K562 (cell line): ENCODE measurements around the gene TRAK1. TPM values are rescaled to one million over a fixed set of nuclear protein-coding genes. Genes with fewer than 3 reads are reported as not detected.
A peak's percentile ranks its signal among the peaks of the same experiment; 100 is the strongest.

ENCODE experiments used
- ATAC-seq: fragments of 200-7000 bp; cut with Tn5 transposase; 3 replicates; pipeline ENCODE4 v1.9.1; 2020; ENCODE audit warnings: moderate library complexity
- BruUV-seq: library from RNA; stranded (reverse); fragments of 400-500 nt; replicated peaks from 2 replicates; lab custom pipeline; 2021; lab: Mats Ljungman, UMichigan
- CTCF ChIA-PET: fragments of 300-600 bp; formaldehyde crosslinking; extraction: SDS; loops from one replicate; lab custom pipeline; 2021; ENCODE audit warnings: low intra/inter-chr PET ratio; lab: Yijun Ruan, JAX
- POLR2A ChIA-PET: fragments of 300-600, 350-650 bp; sonication (Branson Sonifier 250); formaldehyde crosslinking; extraction: SDS; loops from one replicate; lab custom pipeline; 2021; ENCODE audit warnings: antibody characterized with exemption, inconsistent platforms; lab: Yijun Ruan, JAX
- DNase-seq, 4 experiments: peaks; one replicate each; pipeline versions ENCODE4 v3.0.0 to v3.0.0-alpha.2; 2011 to 2018; ENCODE audit warnings: low spot score in 3 of 4, mixed read lengths in 3 of 4; ENCODE audit errors: extremely low read depth in 1 of 4
- FAIRE-seq: peaks from 2 replicates; lab custom pipeline; 2011; peaks lifted over from hg19 to GRCh38; lab: Jason Lieb, UNC
- H2AFZ ChIP-seq: 2 replicates; pipeline ENCODE4 v1.6.0; 2011; ENCODE audit warnings: low read depth, low read length, control low read depth, inconsistent platforms
- H3K27ac ChIP-seq: fragments of 200-600 bp; 3 replicates; pipeline ENCODE4 v1.8.0; 2011; ENCODE audit warnings: low read depth, mild to moderate bottlenecking, control low read depth, inconsistent platforms, low read length, moderate library complexity, mixed read lengths; ENCODE audit errors: extremely low read depth
- H3K27me3 ChIP-seq, 2 experiments: fragments of 300-600 bp in 1 of 2; 2 replicates in 1 of 2; 3 replicates in 1 of 2; pipeline versions ENCODE4 v1.6.0 to v1.8.0; 2011; ENCODE audit warnings: inconsistent platforms in 2 of 2, low read length in 2 of 2, mild to moderate bottlenecking in 1 of 2, mixed read lengths in 1 of 2, moderate library complexity in 1 of 2; ENCODE audit not compliant: control insufficient read depth in 2 of 2, insufficient read depth in 2 of 2
- H3K36me3 ChIP-seq: fragments of 300-600 bp; 3 replicates; pipeline ENCODE4 v1.8.0; 2011; ENCODE audit warnings: mild to moderate bottlenecking, low read length, inconsistent platforms; ENCODE audit not compliant: control insufficient read depth, insufficient read depth
- H3K4me1 ChIP-seq, 2 experiments: fragments of 200-600 bp in 1 of 2; replicated peaks in 1 of 2; 2 replicates in 1 of 2; 3 replicates in 1 of 2; pipeline versions ENCODE4 v1.5.1 to v1.8.0; 2011; ENCODE audit warnings: inconsistent platforms in 2 of 2, low read length in 2 of 2, mild to moderate bottlenecking in 1 of 2, mixed read lengths in 1 of 2, moderate library complexity in 1 of 2; ENCODE audit not compliant: control insufficient read depth in 2 of 2, insufficient read depth in 2 of 2
- H3K4me2 ChIP-seq: 2 replicates; pipeline ENCODE4 v1.6.1; 2011; ENCODE audit warnings: low read length, control low read depth, inconsistent platforms, mixed read lengths; ENCODE audit not compliant: insufficient read depth
- H3K4me3 ChIP-seq: fragments of 200-600 bp; sonication (generic), shearing (Covaris generic); 2 replicates; pipeline ENCODE4 v1.5.1; 2016; ENCODE audit warnings: control low read depth, inconsistent platforms
- H3K79me2 ChIP-seq: fragments of 200-600 bp; 3 replicates; pipeline ENCODE4 v1.8.0; 2011; ENCODE audit warnings: low read length, inconsistent platforms; ENCODE audit not compliant: control insufficient read depth, insufficient read depth
- H3K9ac ChIP-seq, 2 experiments: 2 replicates each; pipeline versions ENCODE4 v1.6.0 to v1.6.1; 2011; ENCODE audit warnings: low read depth in 2 of 2, low read length in 2 of 2, control low read depth in 1 of 2, inconsistent platforms in 1 of 2, mild to moderate bottlenecking in 1 of 2, mixed read lengths in 1 of 2; ENCODE audit not compliant: insufficient read depth in 1 of 2
- H3K9me1 ChIP-seq: one replicate; pipeline ENCODE4 v1.6.0; 2011; ENCODE audit warnings: inconsistent platforms, mild to moderate bottlenecking, low read length, moderate library complexity; ENCODE audit not compliant: control insufficient read depth, insufficient read depth
- H3K9me3 ChIP-seq: replicated peaks from 2 replicates; pipeline ENCODE4 v1.5.1; 2011; ENCODE audit warnings: low read depth, low read length, inconsistent platforms; ENCODE audit not compliant: control insufficient read depth, insufficient read depth
- H4K20me1 ChIP-seq: replicated peaks from 2 replicates; pipeline ENCODE4 v1.6.1; 2011; ENCODE audit warnings: low read length, inconsistent platforms, mixed read lengths; ENCODE audit not compliant: control insufficient read depth, insufficient read depth
- KLF16 ChIP-seq: IDR thresholded peaks from 2 replicates; pipeline ENCODE4 v1.6.1; 2016; ENCODE audit warnings: antibody characterized with exemption
- STAG1 ChIP-seq: sonication (generic); formaldehyde crosslinking; IDR thresholded peaks from 2 replicates; pipeline ENCODE4 v1.5.0; 2020; ENCODE audit warnings: missing genetic modification reagents, borderline replicate concordance
- ZNF263 ChIP-seq: sonication (generic); formaldehyde crosslinking; IDR thresholded peaks from 2 replicates; pipeline ENCODE4 v1.8.0; 2022; ENCODE audit warnings: mild to moderate bottlenecking, missing genetic modification reagents, borderline replicate concordance
- ZNF282 ChIP-seq: sonication (generic); formaldehyde crosslinking; IDR thresholded peaks from 2 replicates; pipeline ENCODE4 v1.8.1; 2023; ENCODE audit warnings: missing genetic modification reagents
- ZNF707 ChIP-seq: fragments of 250-450 bp; sonication (Bioruptor Pico); conservative IDR thresholded peaks from 2 replicates; pipeline ENCODE4 v1.8.0; 2022; ENCODE audit warnings: inconsistent platforms, mild to moderate bottlenecking, moderate library complexity
- WGBS: fragments of 100-300 bp; shearing (Covaris generic); methylation state at CpG from one replicate; pipeline ENCODE4 v1.1.6; 2016; ENCODE audit warnings: low coverage, mixed read lengths; ENCODE audit not compliant: insufficient coverage; ENCODE audit errors: missing lambda C conversion rate; 5-methylcytosine and 5-hydroxymethylcytosine counted together
- in situ Hi-C: fragments of 300-500 bp; cut with MboI; formaldehyde crosslinking; loops from 4 replicates; pipeline ENCODE4 v1.15.0; 2018; ENCODE audit warnings: inconsistent platforms, mixed read lengths
- intact Hi-C: fragments of 100-400 bp; cut with micrococcal nuclease; formaldehyde crosslinking; loops from 2 replicates; pipeline ENCODE4 v1.14.2; 2022
- polyA plus RNA-seq, 8 experiments: library from polyadenylated mRNA; depleted of rRNA in 4 of 8; stranded (reverse) in 5 of 8; unstranded in 3 of 8; fragments of >200 nt; fragmentation: Nextera tagmentation in 2 of 8; fragmentation: Illumina TruSeq in 1 of 8; extraction: Ambion mirVana in 2 of 8; extraction: Trizol in 1 of 8; gene quantifications; 2 replicates each; pipeline versions ENCODE4 v1.2.1 to v1.2.3, GENCODE V29; 2011 to 2014; ENCODE audit warnings: inconsistent platforms in 1 of 8, missing spikeins in 1 of 8
- total RNA-seq, 7 experiments: library from RNA; depleted of rRNA in 6 of 7; stranded (reverse); fragments of >200 nt in 6 of 7; fragmentation: Illumina TruSeq in 2 of 7; extraction: Trizol in 2 of 7; gene quantifications; 2 replicates each; pipeline versions ENCODE4 v1.2.1 to v1.2.3, GENCODE V29; 2011 to 2021; ENCODE audit warnings: low replicate concordance in 1 of 7
- TF ChIP-seq, protein P1 (sequence below), 2 experiments: fragments of 450-650 bp in 1 of 2; sonication (generic) in 1 of 2; formaldehyde crosslinking in 1 of 2; IDR thresholded peaks; 2 replicates each; pipeline versions ENCODE4 v1.7.1 to v1.9.0; 2016 to 2022; ENCODE audit warnings: inconsistent platforms in 1 of 2, mild to moderate bottlenecking in 1 of 2, missing genetic modification reagents in 1 of 2
- TF ChIP-seq, protein P2 (sequence below): fragments of 450-650 bp; formaldehyde crosslinking; IDR thresholded peaks from 2 replicates; pipeline ENCODE4 v1.4.0; 2022; ENCODE audit warnings: mild to moderate bottlenecking, moderate library complexity

TRAK1 gene
- total and polyA plus RNA-seq, 9 of the 15 experiments (the other 6 are each of a cell fraction or from before 2014, with no cell fraction given), result 5.3 to 28.5 (median 17.5) TPM

DNA sequence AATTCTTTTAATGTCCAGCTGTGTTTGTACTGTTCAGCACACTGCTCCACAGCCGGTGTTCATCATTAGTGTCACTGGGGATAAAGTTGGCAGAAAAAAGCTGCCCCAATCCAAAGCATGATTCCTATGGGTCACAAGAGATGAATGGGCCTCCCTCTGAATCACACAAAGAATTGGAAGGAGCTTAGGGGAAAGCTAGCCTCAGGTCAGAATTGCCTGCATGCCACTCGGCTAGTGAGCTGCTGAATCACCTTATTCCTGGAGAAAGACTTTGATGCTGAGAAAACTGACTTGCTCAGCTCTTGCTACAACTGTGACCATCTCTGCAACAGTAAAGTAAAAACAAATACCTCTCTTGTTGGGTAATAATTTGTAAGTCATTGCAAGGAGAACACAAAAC lies 171.4 kb downstream of the TRAK1 start:
- ChIA-PET POLR2A (interaction anchor here (0.7 kb wide), 1 partner anchor 25 kb away, joined by 3 read pairs; no protein-coding TSS in a partner anchor), CTCF (no interaction called here)
- no peak for TF ChIP-seq STAG1 (CRISPR knock-in tag)
- no peak for TF ChIP-seq ZNF282
- TF ChIP-seq, protein P1, sequence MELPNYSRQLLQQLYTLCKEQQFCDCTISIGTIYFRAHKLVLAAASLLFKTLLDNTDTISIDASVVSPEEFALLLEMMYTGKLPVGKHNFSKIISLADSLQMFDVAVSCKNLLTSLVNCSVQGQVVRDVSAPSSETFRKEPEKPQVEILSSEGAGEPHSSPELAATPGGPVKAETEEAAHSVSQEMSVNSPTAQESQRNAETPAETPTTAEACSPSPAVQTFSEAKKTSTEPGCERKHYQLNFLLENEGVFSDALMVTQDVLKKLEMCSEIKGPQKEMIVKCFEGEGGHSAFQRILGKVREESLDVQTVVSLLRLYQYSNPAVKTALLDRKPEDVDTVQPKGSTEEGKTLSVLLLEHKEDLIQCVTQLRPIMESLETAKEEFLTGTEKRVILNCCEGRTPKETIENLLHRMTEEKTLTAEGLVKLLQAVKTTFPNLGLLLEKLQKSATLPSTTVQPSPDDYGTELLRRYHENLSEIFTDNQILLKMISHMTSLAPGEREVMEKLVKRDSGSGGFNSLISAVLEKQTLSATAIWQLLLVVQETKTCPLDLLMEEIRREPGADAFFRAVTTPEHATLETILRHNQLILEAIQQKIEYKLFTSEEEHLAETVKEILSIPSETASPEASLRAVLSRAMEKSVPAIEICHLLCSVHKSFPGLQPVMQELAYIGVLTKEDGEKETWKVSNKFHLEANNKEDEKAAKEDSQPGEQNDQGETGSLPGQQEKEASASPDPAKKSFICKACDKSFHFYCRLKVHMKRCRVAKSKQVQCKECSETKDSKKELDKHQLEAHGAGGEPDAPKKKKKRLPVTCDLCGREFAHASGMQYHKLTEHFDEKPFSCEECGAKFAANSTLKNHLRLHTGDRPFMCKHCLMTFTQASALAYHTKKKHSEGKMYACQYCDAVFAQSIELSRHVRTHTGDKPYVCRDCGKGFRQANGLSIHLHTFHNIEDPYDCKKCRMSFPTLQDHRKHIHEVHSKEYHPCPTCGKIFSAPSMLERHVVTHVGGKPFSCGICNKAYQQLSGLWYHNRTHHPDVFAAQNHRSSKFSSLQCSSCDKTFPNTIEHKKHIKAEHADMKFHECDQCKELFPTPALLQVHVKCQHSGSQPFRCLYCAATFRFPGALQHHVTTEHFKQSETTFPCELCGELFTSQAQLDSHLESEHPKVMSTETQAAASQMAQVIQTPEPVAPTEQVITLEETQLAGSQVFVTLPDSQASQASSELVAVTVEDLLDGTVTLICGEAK (IDR thresholded peaks at IDR 0.05), result no peak
- TF ChIP-seq, protein P1 (CRISPR knock-in tag; IDR thresholded peaks at IDR 0.05), result no peak
- TF ChIP-seq, protein P2, sequence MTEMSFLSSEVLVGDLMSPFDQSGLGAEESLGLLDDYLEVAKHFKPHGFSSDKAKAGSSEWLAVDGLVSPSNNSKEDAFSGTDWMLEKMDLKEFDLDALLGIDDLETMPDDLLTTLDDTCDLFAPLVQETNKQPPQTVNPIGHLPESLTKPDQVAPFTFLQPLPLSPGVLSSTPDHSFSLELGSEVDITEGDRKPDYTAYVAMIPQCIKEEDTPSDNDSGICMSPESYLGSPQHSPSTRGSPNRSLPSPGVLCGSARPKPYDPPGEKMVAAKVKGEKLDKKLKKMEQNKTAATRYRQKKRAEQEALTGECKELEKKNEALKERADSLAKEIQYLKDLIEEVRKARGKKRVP, result no peak
- no peak for TF ChIP-seq ZNF707 (CRISPR knock-in tag)
- no peak for TF ChIP-seq KLF16
- TF ChIP-seq ZNF263 (CRISPR knock-in tag), result no peak
- Histone ChIP-seq H3K4me1 (peaks cover 0 to 17% of the 10 kb centered on the region in 2 experiments; a peak in 1 of 5 replicates), H2AFZ (no peak overlapping the region), H3K27me3 (peaks cover 39 to 41% of the 10 kb centered on the region in 2 experiments; a peak in 3 of 5 replicates), H3K27ac (no peak overlapping the region), H3K79me2 (no peaks in the 10 kb centered on the region), H4K20me1 (peaks cover 4% of the 10 kb centered on the region; the same call in 1 of the 2 replicates), H3K9me1 (no peaks in the 10 kb centered on the region), H3K9me3 (no peaks in the 10 kb centered on the region), H3K4me3 (no peak overlapping the region), H3K4me2 (no peak overlapping the region), H3K9ac (no peak overlapping the region), H3K36me3 (no peaks in the 10 kb centered on the region)
- in situ Hi-C loops (no loop called here), intact Hi-C loops (no loop called here)
- 5% methylated on average over 2 of the region's 2 CpGs for WGBS
- BruUV-seq, result no TSS peak
- FAIRE-seq (peak; percentile 11), DNase-seq (no peak), ATAC-seq (no peak)
